GM18499 (cell line): Measurements from ENCODE around the gene LTB4R2.
A peak's percentile ranks its signal among the peaks of the same experiment; 100 is the strongest.

ENCODE experiments used
- ATAC-seq: cut with Tn5 transposase; IDR thresholded peaks from one replicate; pipeline ENCODE4 v1.9.1; 2021; ENCODE audit warnings: moderate number of reproducible peaks; ENCODE audit not compliant: insufficient read depth, unreplicated experiment

Gene LTB4R2

GRCh38 chr14:24277071-24277470, 32.9 kb upstream of the LTB4R2 start:
- no peak for ATAC-seq

GRCh38 chr14:24277606-24278321, 32.2 kb upstream of the LTB4R2 start:
- ATAC-seq = no peak

- ATAC-seq = no peak
Observed at GRCh38 chr14:24278424-24278823, 31.5 kb upstream of the LTB4R2 start.

GRCh38 chr14:24279301-24280186, 30.4 kb upstream of the LTB4R2 start:
- ATAC-seq = no peak

GRCh38 chr14:24280797-24281460, 29.0 kb upstream of the LTB4R2 start:
- ATAC-seq = no peak

GRCh38 chr14:24281636-24282035, 28.3 kb upstream of the LTB4R2 start:
- ATAC-seq = no peak

- no peak for ATAC-seq
Observed at GRCh38 chr14:24282736-24283135, 27.2 kb upstream of the LTB4R2 start.

- ATAC-seq = no peak
Observed at GRCh38 chr14:24283796-24284460, 26.0 kb upstream of the LTB4R2 start.

GRCh38 chr14:24284501-24285035, 25.4 kb upstream of the LTB4R2 start:
- ATAC-seq = no peak

- ATAC-seq = no peak
Observed at GRCh38 chr14:24285351-24285750, 24.6 kb upstream of the LTB4R2 start.

GRCh38 chr14:24286996-24287395, 22.9 kb upstream of the LTB4R2 start:
- ATAC-seq = no peak

- ATAC-seq = no peak
Observed at GRCh38 chr14:24289649-24290280, 20.2 kb upstream of the LTB4R2 start.

- no peak for ATAC-seq
Observed at GRCh38 chr14:24290746-24291145, 19.2 kb upstream of the LTB4R2 start.

- no peak for ATAC-seq
Observed at GRCh38 chr14:24291446-24292117, 18.4 kb upstream of the LTB4R2 start.

GRCh38 chr14:24292118-24292807, 17.7 kb upstream of the LTB4R2 start:
- ATAC-seq = no peak

- ATAC-seq = no peak
Observed at GRCh38 chr14:24293525-24293924, 16.4 kb upstream of the LTB4R2 start.

- peak; percentile 69 for ATAC-seq
Observed at GRCh38 chr14:24296341-24297157, 13.4 kb upstream of the LTB4R2 start.
